Measurements from ENCODE around the gene ACSL6. TPM values are rescaled to one million over a fixed set of nuclear protein-coding genes. Genes with fewer than 3 reads are reported as not detected.

Gene ACSL6
- total RNA-seq, 1 donor from 2014 or later: 48.1 TPM

DNA sequence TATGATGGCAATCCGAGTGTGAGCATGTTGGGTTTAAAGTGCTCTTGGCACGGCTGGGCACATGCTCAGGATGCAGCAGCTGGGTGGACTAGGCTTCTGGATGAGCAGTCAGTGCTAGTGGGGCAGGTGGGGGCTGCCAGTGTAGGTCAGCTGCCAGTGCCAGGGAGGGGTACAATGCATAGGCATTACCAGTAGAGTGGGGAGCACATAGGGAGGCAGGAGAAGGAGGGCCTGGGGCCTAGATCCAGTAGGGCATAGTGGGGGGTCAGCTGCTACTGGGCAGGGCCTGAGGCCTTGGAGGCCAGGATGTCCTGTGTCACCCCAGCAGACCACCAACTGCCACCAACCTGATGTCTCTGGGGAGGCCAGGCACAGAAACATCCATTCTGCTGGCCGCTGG lies 24.2 kb downstream of the ACSL6 start:
- no peak overlapping the region for H3K27ac Mint-ChIP-seq

DNA sequence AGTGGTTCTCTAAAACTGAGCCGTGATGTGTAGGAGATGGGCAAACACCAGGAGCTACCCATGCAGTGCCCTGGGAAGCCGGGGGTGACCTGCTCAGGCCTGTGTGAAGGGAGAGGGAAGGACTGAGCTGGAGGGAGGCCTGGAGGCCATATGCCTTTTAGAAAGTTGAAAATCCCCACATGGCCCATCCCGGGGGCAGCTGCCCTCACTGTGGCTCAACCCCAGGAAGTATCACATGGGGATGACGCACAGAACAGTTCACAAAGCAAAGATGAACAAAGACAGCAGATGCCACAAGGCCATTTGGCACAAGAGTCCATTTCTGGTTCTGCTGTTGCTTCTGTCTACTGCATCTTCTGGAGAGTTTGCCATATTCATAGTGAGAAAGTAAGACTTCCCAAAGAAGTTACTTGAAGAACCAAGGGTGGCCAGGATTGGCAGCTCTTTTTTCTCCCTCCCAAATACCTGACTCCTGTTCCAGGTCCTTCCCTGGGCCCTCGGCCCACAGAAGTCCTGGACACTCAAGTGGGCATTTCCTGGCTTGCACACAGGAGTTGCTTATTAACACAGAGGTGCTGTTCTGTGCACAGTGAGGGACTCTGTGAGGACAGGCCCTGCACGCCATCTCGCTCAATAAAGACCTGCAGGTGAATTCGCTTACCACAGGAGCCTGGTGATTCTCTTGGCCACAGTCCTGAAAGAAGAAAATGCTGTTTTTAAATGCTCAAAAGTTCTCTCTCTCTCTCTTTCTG lies 25.1 kb downstream of the ACSL6 start:
- Mint-ChIP-seq H3K27ac (no peak overlapping the region), H3K36me3 (ENCODE audit: low read depth) (no peaks in the 10 kb centered on the region), H3K4me1 (ENCODE audit: low read depth) (peaks cover 11% of the 10 kb centered on the region), H3K9me3 (no peaks in the 10 kb centered on the region), H3K27me3 (ENCODE audit: insufficient read depth) (peaks cover 11% of the 10 kb centered on the region), H3K4me3 (no peak overlapping the region)
- no peak for DNase-seq (ENCODE audit: low spot score)
- intact Hi-C loops (cut with micrococcal nuclease): no loop called here

More for the DNA sequence above, 24.2 kb downstream of the ACSL6 start:
- H3K9me3 Mint-ChIP-seq: no peaks in the 10 kb centered on the region
- peaks cover 15% of the 10 kb centered on the region for H3K27me3 Mint-ChIP-seq (ENCODE audit: insufficient read depth)
- H3K36me3 Mint-ChIP-seq (ENCODE audit: low read depth): no peaks in the 10 kb centered on the region
- H3K4me1 Mint-ChIP-seq (ENCODE audit: low read depth): peaks cover 11% of the 10 kb centered on the region
- DNase-seq (ENCODE audit: low spot score): no peak
- H3K4me3 Mint-ChIP-seq: no peak overlapping the region
- intact Hi-C loops (cut with micrococcal nuclease): no loop called here

DNA sequence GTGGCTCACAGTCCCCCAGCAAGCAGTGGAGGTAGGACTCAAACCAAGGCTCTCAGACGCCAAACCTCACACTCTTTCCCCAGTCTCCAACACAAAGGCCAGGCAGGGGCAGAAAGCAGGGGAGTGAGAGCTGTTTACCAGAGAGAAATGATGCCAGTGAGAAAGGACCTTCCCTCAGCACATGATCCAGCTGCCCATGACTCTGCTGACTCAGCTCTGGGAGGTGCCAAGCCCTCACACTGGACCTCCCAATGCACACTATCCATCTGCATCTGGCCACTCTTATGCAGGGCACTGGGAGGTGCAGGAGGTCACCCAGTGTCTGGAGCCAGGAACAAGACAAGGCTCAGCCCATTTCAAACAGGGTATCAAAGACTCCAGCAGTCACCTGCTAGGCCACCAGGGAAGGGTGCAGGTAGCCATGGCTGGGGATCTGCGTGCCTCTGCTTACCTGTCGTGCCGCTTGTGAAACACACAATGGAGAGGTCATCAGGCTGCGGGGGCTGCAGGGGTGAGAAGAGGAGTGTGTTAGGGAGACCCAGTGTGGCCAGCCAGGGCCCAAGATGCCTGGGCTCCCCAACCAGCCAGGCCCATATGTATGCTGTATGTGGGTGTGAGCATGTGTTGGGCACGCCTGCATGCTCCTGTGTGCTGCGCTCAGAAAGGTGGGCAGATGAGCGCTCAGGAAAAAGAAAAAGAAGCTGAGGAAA lies 26.3 kb downstream of the ACSL6 start:
- Mint-ChIP-seq H3K27ac (no peak overlapping the region), H3K4me1 (ENCODE audit: low read depth) (peaks cover 11% of the 10 kb centered on the region), H3K9me3 (no peaks in the 10 kb centered on the region), H3K4me3 (no peak overlapping the region), H3K27me3 (ENCODE audit: insufficient read depth) (peaks cover 15% of the 10 kb centered on the region), H3K36me3 (ENCODE audit: low read depth) (no peaks in the 10 kb centered on the region)
- intact Hi-C loops (cut with micrococcal nuclease): no loop called here
- no peak for DNase-seq (ENCODE audit: low spot score)

DNA sequence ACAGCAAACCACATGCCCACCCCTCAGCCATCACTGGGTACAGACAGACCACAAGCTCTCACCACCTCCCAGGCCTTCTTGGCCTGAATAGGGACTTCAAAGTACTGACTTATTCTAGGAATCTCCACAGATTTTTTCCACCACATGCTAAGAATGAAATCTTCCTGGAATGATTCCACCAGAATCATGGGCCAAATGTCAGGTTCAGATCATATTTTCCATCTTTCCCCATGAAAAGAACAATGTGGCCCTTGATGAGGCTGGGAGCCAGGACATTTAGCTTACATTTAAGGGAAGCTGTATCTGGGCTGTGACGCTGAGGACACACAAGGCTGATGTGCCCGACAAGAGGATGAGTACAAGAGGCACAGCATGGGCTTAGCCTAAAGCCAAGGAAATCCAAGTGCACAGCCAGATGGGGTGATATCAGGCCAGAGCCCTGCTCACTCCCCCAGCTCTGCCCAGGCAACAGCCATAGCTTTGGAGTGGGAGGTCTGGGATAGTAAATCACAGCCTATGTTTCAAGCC lies 28.1 kb downstream of the ACSL6 start:
- Mint-ChIP-seq H3K4me1 (ENCODE audit: low read depth) (peaks cover 11% of the 10 kb centered on the region), H3K9me3 (no peaks in the 10 kb centered on the region), H3K4me3 (no peak overlapping the region), H3K36me3 (ENCODE audit: low read depth) (no peaks in the 10 kb centered on the region), H3K27me3 (ENCODE audit: insufficient read depth) (peaks cover 23% of the 10 kb centered on the region), H3K27ac (no peak overlapping the region)
- DNase-seq (ENCODE audit: low spot score): no peak
- intact Hi-C loops (cut with micrococcal nuclease): no loop called here

DNA sequence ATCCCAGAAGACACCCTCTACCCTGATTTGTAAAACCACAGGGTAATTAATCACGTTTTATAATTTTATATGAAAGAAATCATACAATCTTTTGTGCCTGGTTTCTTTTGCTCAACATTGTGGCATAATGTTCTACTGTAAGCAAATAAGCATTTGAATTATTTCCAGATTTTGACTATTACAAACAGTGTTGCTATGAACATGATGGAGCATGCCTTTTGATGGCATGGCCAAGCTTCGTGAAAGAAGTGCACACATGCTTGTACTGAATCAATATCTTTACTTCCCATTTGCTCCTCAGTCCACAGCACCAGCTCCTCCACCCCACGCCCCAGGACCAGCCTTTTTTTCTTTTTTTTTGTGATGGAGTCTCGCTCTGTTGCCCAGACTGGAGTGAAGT lies 29.9 kb downstream of the ACSL6 start:
- peaks cover 21% of the 10 kb centered on the region for H3K27me3 Mint-ChIP-seq (ENCODE audit: insufficient read depth)
- no peak for DNase-seq (ENCODE audit: low spot score)
- peaks cover 6% of the 10 kb centered on the region for H3K36me3 Mint-ChIP-seq (ENCODE audit: low read depth)
- H3K9me3 Mint-ChIP-seq: no peaks in the 10 kb centered on the region
- peak overlapping the region; percentile 50 for H3K27ac Mint-ChIP-seq
- intact Hi-C loops (cut with micrococcal nuclease): no loop called here
- no peak overlapping the region for H3K4me3 Mint-ChIP-seq
- H3K4me1 Mint-ChIP-seq (ENCODE audit: low read depth): peaks cover 28% of the 10 kb centered on the region

DNA sequence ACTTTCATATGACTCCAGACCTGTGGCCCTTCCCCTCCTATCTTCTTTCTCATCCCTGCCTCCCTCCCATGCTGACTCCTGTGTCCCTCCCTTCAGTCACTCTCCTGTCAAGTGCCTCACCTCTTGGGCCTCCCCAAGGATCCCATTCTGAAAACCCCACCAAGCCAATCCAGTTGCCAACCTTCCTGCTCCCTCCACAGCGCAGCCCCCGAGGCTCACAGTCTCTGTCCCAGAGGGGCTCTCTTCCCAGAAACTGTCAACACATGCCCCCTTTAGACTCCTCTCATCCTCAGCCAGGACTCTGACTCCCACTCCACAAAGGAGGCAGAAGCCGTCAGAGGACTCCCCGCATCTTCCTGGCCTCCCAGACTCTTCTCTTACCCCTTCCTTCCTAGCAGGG lies 30.8 kb downstream of the ACSL6 start:
- no peaks in the 10 kb centered on the region for H3K9me3 Mint-ChIP-seq
- H3K4me1 Mint-ChIP-seq (ENCODE audit: low read depth): peaks cover 36% of the 10 kb centered on the region
- H3K27me3 Mint-ChIP-seq (ENCODE audit: insufficient read depth): peaks cover 21% of the 10 kb centered on the region
- peaks cover 6% of the 10 kb centered on the region for H3K36me3 Mint-ChIP-seq (ENCODE audit: low read depth)
- DNase-seq (ENCODE audit: low spot score): no peak
- intact Hi-C loops (cut with micrococcal nuclease): no loop called here
- no peak overlapping the region for H3K4me3 Mint-ChIP-seq
- H3K27ac Mint-ChIP-seq: no peak overlapping the region

DNA sequence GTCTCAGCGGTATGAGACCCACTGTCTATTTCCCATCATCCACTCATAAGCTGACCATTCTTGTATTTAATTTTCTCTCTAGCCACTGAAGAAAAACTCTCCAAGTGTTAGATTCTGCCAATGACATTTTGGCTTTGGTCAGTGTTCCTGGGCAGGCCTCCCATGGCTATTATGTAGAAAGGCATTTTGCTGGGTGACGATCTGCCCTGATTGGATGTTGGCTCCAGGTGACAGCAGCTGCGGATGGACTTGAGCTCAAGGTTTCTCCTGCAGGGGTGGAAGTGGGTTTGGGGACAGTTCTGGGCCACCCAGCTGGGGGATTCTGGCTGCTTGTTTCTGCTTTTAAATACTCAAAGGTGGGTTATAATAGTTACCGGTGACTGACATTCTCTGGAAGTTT lies 31.6 kb downstream of the ACSL6 start:
- H3K4me3 Mint-ChIP-seq: no peak overlapping the region
- intact Hi-C loops (cut with micrococcal nuclease): no loop called here
- peaks cover 21% of the 10 kb centered on the region for H3K27me3 Mint-ChIP-seq (ENCODE audit: insufficient read depth)
- H3K27ac Mint-ChIP-seq: no peak overlapping the region
- no peaks in the 10 kb centered on the region for H3K9me3 Mint-ChIP-seq
- DNase-seq (ENCODE audit: low spot score): no peak
- peaks cover 45% of the 10 kb centered on the region for H3K4me1 Mint-ChIP-seq (ENCODE audit: low read depth)
- H3K36me3 Mint-ChIP-seq (ENCODE audit: low read depth): peaks cover 6% of the 10 kb centered on the region

DNA sequence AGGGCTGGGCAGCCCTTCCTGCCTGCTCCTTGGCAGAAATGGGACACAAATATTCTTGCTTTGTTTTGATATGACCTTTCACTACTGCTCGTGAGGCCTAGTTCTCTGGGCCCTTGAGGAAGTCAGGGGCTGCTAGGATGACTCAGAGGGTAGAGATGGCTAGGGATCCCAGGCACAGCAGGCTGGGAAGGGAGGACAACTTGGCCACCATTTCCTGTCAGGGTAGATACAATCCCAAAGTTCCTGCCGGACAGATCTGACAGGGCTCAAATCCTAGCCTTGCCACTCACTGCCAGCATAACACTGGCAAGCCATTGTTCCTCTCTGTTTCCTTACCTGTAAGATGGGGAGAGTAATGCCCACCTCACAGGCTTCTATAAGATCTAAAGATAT lies 34.2 kb downstream of the ACSL6 start:
- Mint-ChIP-seq H3K4me3 (no peak overlapping the region), H3K4me1 (ENCODE audit: low read depth) (peaks cover 43% of the 10 kb centered on the region), H3K27me3 (ENCODE audit: insufficient read depth) (peaks cover 16% of the 10 kb centered on the region), H3K27ac (peak overlapping the region; percentile 24), H3K36me3 (ENCODE audit: low read depth) (peaks cover 9% of the 10 kb centered on the region), H3K9me3 (no peaks in the 10 kb centered on the region)
- intact Hi-C loops (cut with micrococcal nuclease): no loop called here
- DNase-seq (ENCODE audit: low spot score): no peak

DNA sequence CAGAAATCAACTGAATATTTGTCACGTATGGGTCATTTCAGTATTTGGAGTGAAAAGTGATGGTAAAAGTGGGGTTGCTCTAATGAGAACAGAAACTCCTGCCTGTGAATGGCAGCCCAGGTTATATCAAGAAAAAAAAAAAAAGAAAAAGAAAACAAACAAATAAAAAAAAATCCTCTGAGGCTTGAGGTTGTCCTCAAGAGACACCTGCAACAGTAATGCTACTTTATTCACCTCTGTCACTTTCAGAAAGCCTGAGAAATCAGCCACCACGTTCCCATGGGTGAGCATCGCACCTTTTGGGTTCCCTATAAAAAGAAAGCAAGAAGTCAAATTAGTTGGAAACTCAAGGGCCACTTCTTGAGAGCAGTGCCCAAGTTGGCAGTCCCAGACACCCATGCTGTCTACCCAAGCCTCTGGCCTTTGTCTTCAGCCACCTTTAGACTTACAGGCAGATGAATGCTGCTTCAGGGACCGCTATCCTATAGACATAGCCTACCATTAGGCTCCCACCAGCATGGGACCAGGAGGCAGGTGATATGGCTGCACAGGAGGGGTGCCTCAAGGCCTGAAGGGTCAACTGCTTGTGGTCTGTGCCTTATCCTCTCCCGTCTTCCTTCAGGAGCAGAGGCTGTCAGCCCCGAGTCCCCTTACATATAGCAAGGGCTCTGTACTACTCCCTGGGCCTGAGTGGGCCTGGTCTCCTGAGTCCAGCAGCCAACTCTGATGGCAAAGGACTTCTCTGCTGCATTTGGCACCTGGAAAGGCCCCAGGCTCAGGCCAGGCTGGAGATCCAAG lies 34.8 kb downstream of the ACSL6 start:
- DNase-seq (ENCODE audit: low spot score): no peak
- intact Hi-C loops (cut with micrococcal nuclease): no loop called here
- Mint-ChIP-seq H3K9me3 (no peaks in the 10 kb centered on the region), H3K36me3 (ENCODE audit: low read depth) (peaks cover 12% of the 10 kb centered on the region), H3K27ac (peak overlapping the region; percentile 24), H3K4me3 (no peak overlapping the region), H3K27me3 (ENCODE audit: insufficient read depth) (peaks cover 16% of the 10 kb centered on the region), H3K4me1 (ENCODE audit: low read depth) (peaks cover 43% of the 10 kb centered on the region)

DNA sequence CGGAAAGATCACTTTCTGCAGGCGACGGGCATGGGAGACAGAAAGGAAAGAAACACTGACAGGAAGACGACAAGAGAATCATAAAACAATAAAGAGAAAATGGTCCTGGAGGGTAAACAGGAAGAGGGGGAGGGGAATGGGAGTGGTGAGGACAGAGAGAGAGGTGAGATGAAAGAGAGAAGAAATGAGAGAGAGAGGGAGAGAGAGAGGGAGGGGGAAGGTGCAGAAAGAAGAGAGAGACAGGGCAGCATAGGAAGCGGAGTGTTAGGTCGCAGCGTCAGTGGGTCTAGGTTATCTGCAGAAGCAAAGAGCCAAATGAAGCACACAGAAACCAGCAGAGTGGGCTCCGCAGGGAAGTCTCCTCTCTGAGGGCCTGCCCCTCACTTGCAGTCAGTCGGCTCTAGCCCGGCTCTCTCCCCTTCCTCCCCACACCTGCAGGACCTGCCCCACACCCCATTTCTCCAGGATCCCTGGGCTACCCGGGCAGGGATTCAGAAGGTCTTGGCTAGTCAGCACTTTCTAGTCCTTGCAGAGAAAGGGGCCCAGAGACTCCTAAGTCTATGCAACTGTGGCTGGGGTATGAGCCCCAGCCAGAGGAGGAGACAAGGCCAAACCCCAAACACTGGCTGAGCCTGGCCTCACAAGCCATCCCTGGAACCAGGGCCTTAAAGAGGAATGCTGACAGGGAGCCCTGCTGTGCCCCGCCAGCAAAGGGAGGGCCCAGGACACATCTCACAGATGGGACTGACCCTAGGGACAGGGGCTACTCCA lies 36.3 kb downstream of the ACSL6 start:
- peak; percentile 32 for DNase-seq (ENCODE audit: low spot score)
- intact Hi-C loops (cut with micrococcal nuclease): no loop called here
- peak overlapping the region; percentile 89 for H3K27ac Mint-ChIP-seq

DNA sequence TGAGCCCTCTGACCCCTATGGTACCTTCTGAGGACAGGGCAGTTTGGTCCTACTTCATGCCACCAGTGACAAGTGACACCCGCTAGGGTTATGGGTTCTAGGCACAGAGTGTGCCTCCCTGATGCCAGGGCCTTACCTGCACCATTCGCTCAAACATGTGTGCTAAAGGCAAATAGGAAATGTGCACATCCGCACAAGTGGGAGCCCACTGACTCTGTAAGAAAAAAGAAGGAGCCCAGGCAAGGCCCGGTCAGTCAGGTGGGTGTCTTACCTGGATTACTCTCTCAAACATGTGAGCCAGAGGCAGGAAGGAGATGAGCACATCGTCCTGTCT lies 36.9 kb downstream of the ACSL6 start:
- no peaks in the 10 kb centered on the region for H3K9me3 Mint-ChIP-seq
- DNase-seq (ENCODE audit: low spot score): no peak
- peaks cover 43% of the 10 kb centered on the region for H3K4me1 Mint-ChIP-seq (ENCODE audit: low read depth)
- intact Hi-C loops (cut with micrococcal nuclease): no loop called here
- peak overlapping the region; percentile 72 for H3K4me3 Mint-ChIP-seq
- H3K36me3 Mint-ChIP-seq (ENCODE audit: low read depth): peaks cover 21% of the 10 kb centered on the region
- H3K27me3 Mint-ChIP-seq (ENCODE audit: insufficient read depth): peaks cover 2% of the 10 kb centered on the region
- H3K27ac Mint-ChIP-seq: peak overlapping the region; percentile 89

More for the DNA sequence above, 36.3 kb downstream of the ACSL6 start:
- Mint-ChIP-seq H3K36me3 (ENCODE audit: low read depth) (peaks cover 17% of the 10 kb centered on the region), H3K27me3 (ENCODE audit: insufficient read depth) (peaks cover 8% of the 10 kb centered on the region), H3K4me1 (ENCODE audit: low read depth) (peaks cover 43% of the 10 kb centered on the region), H3K4me3 (peak overlapping the region; percentile 72), H3K9me3 (no peaks in the 10 kb centered on the region)

DNA sequence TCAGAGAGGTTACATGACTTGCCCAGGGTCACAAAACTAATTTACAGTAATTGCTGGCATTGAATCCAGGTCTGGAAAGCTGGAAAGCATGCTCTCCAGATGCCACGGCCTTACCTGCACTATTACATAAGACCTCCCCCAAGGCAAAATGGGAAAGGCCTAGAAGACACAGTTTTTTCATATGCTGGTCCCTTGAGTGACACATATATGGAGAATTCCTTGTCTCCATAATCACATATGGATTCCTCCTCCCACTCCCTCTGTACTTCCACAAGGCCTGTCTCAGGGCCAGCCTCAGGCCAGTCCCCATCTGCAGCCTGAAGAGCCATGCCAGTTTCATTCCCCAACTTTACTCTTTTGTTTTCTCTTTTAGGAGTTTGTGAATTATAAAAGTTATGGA lies 37.4 kb downstream of the ACSL6 start:
- peaks cover 22% of the 10 kb centered on the region for H3K36me3 Mint-ChIP-seq (ENCODE audit: low read depth)
- peak overlapping the region; percentile 72 for H3K4me3 Mint-ChIP-seq
- peaks cover under 1% of the 10 kb centered on the region for H3K27me3 Mint-ChIP-seq (ENCODE audit: insufficient read depth)
- peaks cover 43% of the 10 kb centered on the region for H3K4me1 Mint-ChIP-seq (ENCODE audit: low read depth)
- peak overlapping the region; percentile 67 for H3K27ac Mint-ChIP-seq
- no peaks in the 10 kb centered on the region for H3K9me3 Mint-ChIP-seq
- intact Hi-C loops (cut with micrococcal nuclease): no loop called here
- no peak for DNase-seq (ENCODE audit: low spot score)
